Stimulated activated naive CD8-positive, alpha-beta T cell treated with anti-CD3 and anti-CD28 coated beads, Interleukin-15, amount 100 ng/mL, for 72 hours (primary cell): Measurements from ENCODE around the gene DEGS2.

Experiments used
- ATAC-seq: fragments of 150-1000 bp; cut with Tn5 transposase; 2 replicates; pipeline ENCODE4 v1.10.0; 2021; ENCODE audit warnings: mild to moderate bottlenecking, moderate library complexity
- DNase-seq, 2 donors: peaks; one replicate each; pipeline ENCODE4 v3.0.0; 2021 to 2022
- H3K27ac Mint-ChIP-seq, 2 donors: one replicate each; pipeline ENCODE4 v1.8.0; 2022; ENCODE audit warnings: mild to moderate bottlenecking in 2 of 2, mixed read lengths in 2 of 2, moderate library complexity in 2 of 2
- H3K27me3 Mint-ChIP-seq: one replicate; pipeline ENCODE4 v1.8.0; 2022; ENCODE audit warnings: mixed read lengths
- H3K4me1 Mint-ChIP-seq: one replicate; pipeline ENCODE4 v1.8.0; 2022; ENCODE audit warnings: mild to moderate bottlenecking, mixed read lengths
- H3K4me3 Mint-ChIP-seq, 2 donors: one replicate each; pipeline ENCODE4 v1.8.0; 2022; ENCODE audit warnings: mild to moderate bottlenecking in 2 of 2, mixed read lengths in 2 of 2, moderate library complexity in 1 of 2
- H3K9me3 Mint-ChIP-seq, 2 donors: one replicate each; pipeline ENCODE4 v1.8.0; 2022; ENCODE audit warnings: mixed read lengths in 2 of 2

Gene DEGS2

DNA sequence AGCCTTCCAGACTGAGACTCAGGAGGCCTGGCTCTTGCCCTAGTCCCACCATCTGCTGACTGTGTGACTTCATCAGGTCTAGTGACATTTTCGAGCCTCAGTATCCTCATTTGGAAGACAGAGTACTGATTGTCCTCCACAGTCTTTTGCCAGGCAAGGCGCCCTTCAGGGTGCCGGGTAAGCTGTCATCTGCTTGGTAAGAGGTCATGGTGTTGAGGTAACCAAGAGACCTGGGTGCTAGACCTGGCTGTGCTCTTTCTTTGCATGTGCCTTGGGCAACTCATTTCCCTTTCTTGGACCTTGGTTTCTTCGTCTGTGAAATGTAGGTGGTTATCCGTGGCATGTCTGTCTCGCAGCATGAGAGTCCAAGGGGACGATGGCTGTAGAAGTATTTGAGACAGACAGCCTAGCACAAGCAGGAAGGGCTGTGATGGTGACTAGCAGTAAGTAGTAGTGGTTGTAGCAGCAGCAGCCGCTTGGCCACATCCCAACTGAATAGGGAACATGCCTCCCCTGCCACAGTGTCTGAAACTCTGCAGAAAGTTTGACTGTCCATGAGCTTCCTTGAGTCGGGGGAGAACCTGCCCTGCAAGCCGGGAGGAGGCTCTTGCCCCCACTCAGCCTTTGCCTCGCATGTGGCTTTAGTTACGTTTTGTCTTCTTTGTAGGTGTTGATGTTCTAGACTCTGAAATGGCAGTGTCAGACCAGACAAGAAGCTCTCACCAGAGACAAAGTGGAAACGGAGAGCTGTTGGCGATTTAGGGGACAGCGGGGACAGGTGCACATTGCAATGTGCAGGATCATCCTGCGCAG, 53.9 kb downstream of the DEGS2 start:
- Mint-ChIP-seq H3K4me1 (peaks cover 97% of the 10 kb centered on the region), H3K4me3 (peak overlapping the region; percentile 62 to 79), H3K9me3 (no peaks in the 10 kb centered on the region), H3K27me3 (no peaks in the 10 kb centered on the region), H3K27ac (peak overlapping the region; percentile 73 to 98)
- ATAC-seq (peak; percentile 31), DNase-seq (peak; percentile 24 to 27)

DNA sequence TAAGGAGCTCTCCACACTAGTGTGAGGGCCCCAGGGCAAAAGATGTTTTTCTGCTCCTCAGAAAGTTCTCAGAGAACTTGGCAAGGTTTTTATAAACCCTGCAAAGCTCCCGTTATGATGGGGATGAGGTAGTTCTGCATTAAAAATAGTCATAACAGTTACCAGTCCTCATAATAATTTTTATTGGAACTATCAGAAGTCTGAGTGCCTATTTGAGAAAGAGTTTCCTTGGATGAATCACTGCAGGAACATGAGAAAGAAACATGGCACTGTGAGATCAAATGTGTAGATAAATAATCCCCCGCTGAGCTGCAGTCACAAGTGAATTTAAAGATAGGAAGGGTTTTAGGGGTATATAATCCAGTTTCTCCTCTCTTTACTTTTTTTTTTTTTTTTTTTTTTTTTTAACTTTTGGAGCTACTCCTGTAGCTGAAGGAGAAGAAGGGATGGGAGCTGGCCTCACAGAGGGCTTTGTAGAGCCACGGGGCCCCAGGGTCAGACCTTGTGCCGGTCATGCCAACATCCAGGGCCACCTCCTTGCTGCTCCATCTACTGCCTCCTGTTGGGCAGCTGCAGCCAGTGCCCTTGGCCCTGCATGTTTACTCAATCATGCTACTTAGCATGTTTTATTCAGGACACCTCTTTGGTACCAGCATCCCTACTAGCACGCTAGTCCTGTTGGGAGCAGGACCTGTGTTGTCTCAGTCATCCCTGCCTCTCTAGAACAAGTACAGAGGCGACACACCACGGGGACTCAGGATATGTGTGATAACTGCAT, 54.7 kb downstream of the DEGS2 start:
- peaks cover 100% of the 10 kb centered on the region for H3K4me1 Mint-ChIP-seq
- peak overlapping the region; percentile 87 to 95 for H3K27ac Mint-ChIP-seq
- H3K9me3 Mint-ChIP-seq: no peaks in the 10 kb centered on the region
- ATAC-seq: no peak
- no peaks in the 10 kb centered on the region for H3K27me3 Mint-ChIP-seq
- peak overlapping the region; percentile 79 for H3K4me3 Mint-ChIP-seq
- DNase-seq: no peak

DNA sequence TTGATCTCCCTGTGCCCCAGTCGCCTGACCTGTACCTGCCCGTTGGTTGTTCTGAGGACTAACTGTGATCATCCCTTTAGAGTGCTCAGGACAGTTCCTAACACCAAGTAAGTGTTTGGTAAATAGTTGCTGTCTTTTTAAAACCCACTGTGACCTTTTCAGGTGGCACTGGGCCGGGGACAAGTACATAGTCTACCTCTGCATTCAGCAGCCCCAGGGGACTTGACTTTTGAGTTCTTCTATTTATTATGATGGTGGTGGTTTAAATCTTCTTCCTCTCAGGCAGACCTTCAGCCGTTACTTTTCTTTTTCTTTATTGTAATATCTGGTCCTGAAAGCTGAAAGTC, 55.5 kb downstream of the DEGS2 start:
- DNase-seq (no peak), ATAC-seq (no peak)
- peak overlapping the region; percentile 91 to 95 for H3K27ac Mint-ChIP-seq
- H3K4me3 Mint-ChIP-seq: peak overlapping the region; percentile 78 to 79
- H3K4me1 Mint-ChIP-seq: peaks cover 100% of the 10 kb centered on the region
- H3K9me3 Mint-ChIP-seq: no peaks in the 10 kb centered on the region
- no peaks in the 10 kb centered on the region for H3K27me3 Mint-ChIP-seq

DNA sequence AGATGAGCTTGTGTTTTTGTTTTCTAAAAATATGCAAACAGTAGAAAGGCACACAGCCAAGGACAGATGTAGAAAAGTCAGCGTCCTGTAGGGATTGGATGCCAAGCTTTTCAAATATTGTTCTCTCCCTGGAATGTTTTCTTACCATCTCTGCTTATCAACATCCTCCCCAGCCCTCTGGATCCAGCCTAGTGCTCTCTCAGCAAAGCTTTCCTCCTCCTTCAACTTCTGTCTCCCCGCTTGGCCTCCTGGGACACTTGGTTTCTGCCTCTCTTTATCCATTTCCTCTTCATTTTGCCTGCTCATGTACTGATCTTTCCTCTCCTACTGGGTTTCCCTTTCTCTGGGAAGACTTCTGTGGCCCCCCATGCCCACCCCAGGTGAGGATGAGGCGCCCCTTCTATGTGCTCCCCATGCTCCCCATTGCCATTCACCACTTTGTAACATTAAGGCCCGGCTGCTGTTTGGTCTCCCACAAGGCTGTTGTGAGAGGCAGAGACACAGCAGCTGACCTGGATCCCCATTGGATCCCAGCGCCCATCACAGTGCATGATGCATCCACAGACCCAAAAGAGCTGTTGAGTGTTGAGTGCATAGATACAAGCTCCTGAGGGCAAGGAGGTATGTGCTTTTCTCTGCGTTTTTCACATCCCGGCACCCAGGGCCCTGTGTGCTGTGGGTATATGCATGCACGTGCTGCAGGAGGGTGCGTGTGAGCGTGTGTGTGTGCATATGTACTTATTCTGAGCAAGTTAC, 56.0 kb downstream of the DEGS2 start:
- H3K9me3 Mint-ChIP-seq: no peaks in the 10 kb centered on the region
- DNase-seq: no peak
- H3K27me3 Mint-ChIP-seq: no peaks in the 10 kb centered on the region
- peak; percentile 15 for ATAC-seq
- H3K27ac Mint-ChIP-seq: peak overlapping the region; percentile 91 to 95
- peak overlapping the region; percentile 78 to 79 for H3K4me3 Mint-ChIP-seq
- peaks cover 100% of the 10 kb centered on the region for H3K4me1 Mint-ChIP-seq

DNA sequence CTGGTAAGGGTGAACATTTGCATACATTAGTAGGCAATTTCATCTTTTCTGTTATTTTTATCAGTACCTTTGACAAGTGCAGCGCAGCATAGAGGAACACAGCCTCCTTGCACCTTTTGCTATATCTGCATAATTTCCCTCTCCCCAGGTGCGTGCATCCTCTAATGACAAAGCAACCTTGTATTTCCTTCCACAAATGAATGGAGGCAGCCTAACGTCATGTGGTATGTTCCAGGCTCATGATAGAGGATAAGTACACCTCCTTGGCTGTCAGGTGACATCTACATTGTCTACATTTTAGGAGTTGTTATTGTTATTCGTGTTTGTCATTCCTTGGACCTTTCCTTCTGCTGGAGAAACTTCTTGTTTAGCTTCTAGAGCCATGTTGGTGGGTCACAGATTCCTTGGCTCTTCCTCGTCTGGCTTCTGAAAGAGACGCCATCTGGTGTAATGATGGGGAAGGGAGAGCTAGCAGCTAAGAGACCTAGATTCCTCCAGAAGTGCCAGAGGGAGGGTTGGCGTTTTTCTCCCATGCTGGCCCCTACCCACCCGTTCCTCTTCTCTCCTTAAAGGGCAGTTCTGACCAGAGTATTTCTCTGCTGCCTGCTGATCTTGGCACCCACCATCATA, 57.2 kb downstream of the DEGS2 start:
- Mint-ChIP-seq H3K27ac (peak overlapping the region in 1 of 2 donors; percentile 93), H3K4me3 (peak overlapping the region; percentile 27 to 64), H3K4me1 (peaks cover 100% of the 10 kb centered on the region), H3K9me3 (no peaks in the 10 kb centered on the region), H3K27me3 (no peaks in the 10 kb centered on the region)
- DNase-seq: no peak
- no peak for ATAC-seq

DNA sequence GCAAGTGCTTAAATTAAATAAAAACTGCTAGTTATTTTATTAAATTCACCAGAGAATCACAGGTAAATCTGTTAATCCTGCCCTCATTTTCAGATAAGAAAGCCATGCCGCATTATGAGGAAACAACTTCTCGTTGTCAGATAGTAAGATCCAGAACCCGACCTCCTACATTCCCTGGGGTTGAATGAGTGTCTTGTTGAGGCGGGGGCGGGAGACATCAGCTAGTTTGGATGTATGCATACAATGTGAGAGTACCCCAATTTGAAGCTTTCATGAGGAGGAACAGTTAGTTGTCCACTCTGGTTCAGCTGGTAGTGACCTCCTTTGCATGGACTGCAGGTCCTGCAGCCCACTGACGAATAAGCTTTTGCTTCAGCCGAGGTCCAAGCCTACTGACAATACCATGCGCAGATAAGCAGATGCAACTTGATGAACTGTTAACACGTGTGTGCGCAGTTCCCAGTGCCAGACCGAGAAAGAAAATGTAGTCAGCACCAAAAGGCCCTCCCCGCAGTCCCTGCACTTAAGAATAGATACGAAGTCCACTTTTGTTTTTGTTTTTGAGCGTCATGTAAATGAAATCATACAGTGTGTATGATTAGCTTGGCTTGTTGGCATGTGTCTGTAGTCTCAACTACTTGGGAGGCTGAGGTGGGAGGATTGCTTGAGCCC, 59.3 kb downstream of the DEGS2 start:
- Mint-ChIP-seq H3K4me1 (peaks cover 100% of the 10 kb centered on the region), H3K4me3 (peak overlapping the region in 1 of 2 donors; percentile 24), H3K9me3 (no peaks in the 10 kb centered on the region), H3K27ac (peak overlapping the region; percentile 47 to 64), H3K27me3 (no peaks in the 10 kb centered on the region)
- ATAC-seq (no peak), DNase-seq (no peak)

DNA sequence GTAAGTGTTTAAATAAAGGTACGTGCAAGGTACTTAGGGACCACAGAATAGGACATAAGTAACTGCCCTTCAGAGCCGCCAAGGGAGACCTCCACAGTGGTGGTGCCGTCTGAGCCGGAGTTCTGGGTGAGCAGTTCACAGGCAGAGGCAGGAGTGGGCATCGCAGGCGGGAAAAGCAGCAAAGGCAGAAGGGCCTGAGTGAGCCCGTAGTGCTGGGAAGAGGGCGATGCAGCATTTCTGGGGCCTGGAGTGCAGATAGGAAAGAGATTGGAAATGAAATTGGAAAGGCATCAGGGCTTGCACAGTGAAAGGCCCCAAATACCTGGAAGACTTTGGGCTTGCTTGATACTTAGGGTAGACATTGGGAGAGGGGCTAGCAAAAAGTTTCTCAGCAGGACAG, 61.3 kb downstream of the DEGS2 start:
- H3K27ac Mint-ChIP-seq: peak overlapping the region; percentile 44 to 81
- H3K4me3 Mint-ChIP-seq: peak overlapping the region; percentile 38 to 52
- H3K27me3 Mint-ChIP-seq: no peaks in the 10 kb centered on the region
- no peaks in the 10 kb centered on the region for H3K9me3 Mint-ChIP-seq
- DNase-seq (no peak), ATAC-seq (no peak)
- H3K4me1 Mint-ChIP-seq: peaks cover 100% of the 10 kb centered on the region

DNA sequence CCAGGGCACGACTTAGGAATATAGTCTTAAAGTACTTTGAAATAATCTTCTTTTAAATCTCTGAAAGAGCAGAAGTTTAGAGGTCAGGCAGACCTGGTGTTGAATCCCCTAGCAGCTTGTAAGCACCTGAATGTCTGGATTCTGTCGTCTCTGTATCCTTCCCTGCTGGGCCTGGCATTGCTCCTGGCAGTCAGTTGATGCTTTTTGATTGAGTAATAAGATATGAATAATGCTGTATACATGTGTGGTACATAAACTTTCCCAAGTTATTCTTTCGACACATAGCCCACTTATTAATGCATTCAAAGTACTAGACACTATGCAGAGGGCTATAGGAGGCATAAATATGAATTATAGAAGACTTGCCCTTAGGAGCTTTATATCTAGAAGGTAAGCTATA, 62.8 kb downstream of the DEGS2 start:
- Mint-ChIP-seq H3K4me3 (no peak overlapping the region), H3K27ac (peak overlapping the region; percentile 9 to 48), H3K9me3 (no peaks in the 10 kb centered on the region), H3K4me1 (peaks cover 100% of the 10 kb centered on the region), H3K27me3 (no peaks in the 10 kb centered on the region)
- DNase-seq (no peak), ATAC-seq (no peak)
